HFFc6 (cell line): ENCODE results near the gene TBX18. TPM values are rescaled to one million over a fixed set of nuclear protein-coding genes. Genes with fewer than 3 reads are reported as not detected.

Experiments used
- DNase-seq: peaks from one replicate; pipeline ENCODE4 v3.0.0-alpha.2; 2018
- H3K27ac Mint-ChIP-seq: 2 replicates; pipeline ENCODE4 v1.8.0; 2020; ENCODE audit warnings: mild to moderate bottlenecking, mixed read lengths
- H3K27me3 Mint-ChIP-seq: 2 replicates; pipeline ENCODE4 v1.8.0; 2021; ENCODE audit warnings: mild to moderate bottlenecking, moderate library complexity, mixed read lengths; ENCODE audit not compliant: insufficient read depth
- H3K36me3 Mint-ChIP-seq: 2 replicates; pipeline ENCODE4 v1.8.0; 2021; ENCODE audit warnings: low read depth, mixed read lengths
- H3K4me1 Mint-ChIP-seq: 2 replicates; pipeline ENCODE4 v1.8.0; 2020; ENCODE audit warnings: low read depth, mixed read lengths
- H3K4me3 Mint-ChIP-seq: 2 replicates; pipeline ENCODE4 v1.8.0; 2020; ENCODE audit warnings: mild to moderate bottlenecking, moderate library complexity, mixed read lengths
- H3K9me3 Mint-ChIP-seq: 2 replicates; pipeline ENCODE4 v1.8.0; 2020; ENCODE audit warnings: mild to moderate bottlenecking, mixed read lengths
- CTCF ChIP-seq: fragments of 200-600 bp; sonication (generic); IDR thresholded peaks from 2 replicates; pipeline ENCODE4 v1.5.0; 2021; ENCODE audit warnings: antibody characterized with exemption, mild to moderate bottlenecking
- total RNA-seq, 6 experiments: library from RNA; stranded (reverse); fragmentation: NEBNext Ultra II Directional; extraction: Animal tissue kit (Norgen Biotek cat#: 25700); gene quantifications; 2 replicates in 1 of 6; 3 replicates in 5 of 6; pipeline ENCODE4 v1.2.3, GENCODE V29; 2021

The TBX18 gene
- total RNA-seq, 6 experiments from 2014 or later, result 19.0 to 23.8 (median 20.3) TPM

- Mint-ChIP-seq H3K4me3 (no peak overlapping the region), H3K9me3 (no peaks in the 10 kb centered on the region), H3K27me3 (peaks cover 6% of the 10 kb centered on the region), H3K27ac (no peak overlapping the region), H3K4me1 (peaks cover 29% of the 10 kb centered on the region), H3K36me3 (peaks cover 6% of the 10 kb centered on the region; the same call in 1 of the 2 replicates)
- no peak for TF ChIP-seq CTCF
- DNase-seq, result no peak
Observed at GRCh38 chr6:84766118-84766798, 1.9 kb upstream of the TBX18 start.

- Mint-ChIP-seq H3K27ac (peak overlapping the region; percentile 89), H3K36me3 (peaks cover 18% of the 10 kb centered on the region), H3K4me3 (peak overlapping the region; percentile 92), H3K9me3 (no peaks in the 10 kb centered on the region), H3K4me1 (peaks cover 43% of the 10 kb centered on the region), H3K27me3 (peaks cover 5% of the 10 kb centered on the region)
- TF ChIP-seq CTCF, result no peak
- DNase-seq, result no peak
Observed at GRCh38 chr6:84763886-84764331, 489 bp downstream of the TBX18 start.

GRCh38 chr6:84763003-84763885, 1.2 kb downstream of the TBX18 start:
- H3K27ac Mint-ChIP-seq, result peak overlapping the region; percentile 89

GRCh38 chr6:84762220-84763002, 2.0 kb downstream of the TBX18 start:
- peak overlapping the region; percentile 92 for H3K4me3 Mint-ChIP-seq
- peaks cover 34% of the 10 kb centered on the region for H3K4me1 Mint-ChIP-seq
- TF ChIP-seq CTCF, result peak; percentile 65
- peaks cover 2% of the 10 kb centered on the region; the same call in 1 of the 2 replicates for H3K27me3 Mint-ChIP-seq
- peak; percentile 53 for DNase-seq
- peaks cover 23% of the 10 kb centered on the region for H3K36me3 Mint-ChIP-seq
- no peaks in the 10 kb centered on the region for H3K9me3 Mint-ChIP-seq
- H3K27ac Mint-ChIP-seq, result peak overlapping the region; percentile 89

More at GRCh38 chr6:84763003-84763885, 1.2 kb downstream of the TBX18 start:
- Mint-ChIP-seq H3K9me3 (no peaks in the 10 kb centered on the region), H3K27me3 (peaks cover 2% of the 10 kb centered on the region), H3K4me1 (peaks cover 42% of the 10 kb centered on the region), H3K36me3 (peaks cover 18% of the 10 kb centered on the region), H3K4me3 (peak overlapping the region; percentile 92)
- peak; percentile 26; the same call in 1 of the 2 replicates for TF ChIP-seq CTCF
- DNase-seq, result peak; percentile 88

GRCh38 chr6:84758486-84758885, 5.9 kb downstream of the TBX18 start:
- DNase-seq, result no peak
- no peak overlapping the region for H3K27ac Mint-ChIP-seq
- no peak for TF ChIP-seq CTCF
- H3K4me1 Mint-ChIP-seq, result peaks cover 43% of the 10 kb centered on the region
- peak overlapping the region; percentile 92; the same call in 1 of the 2 replicates for H3K4me3 Mint-ChIP-seq
- H3K9me3 Mint-ChIP-seq, result no peaks in the 10 kb centered on the region
- no peaks in the 10 kb centered on the region for H3K27me3 Mint-ChIP-seq
- peaks cover 44% of the 10 kb centered on the region for H3K36me3 Mint-ChIP-seq
